Measurements from ENCODE around the gene DSE.

GRCh38 chr6:116450185-116450710 is 79.5 kb downstream of the DSE start:
- no peak for TF ChIP-seq CTCF (IDR thresholded peaks at IDR 0.05)
- TF ChIP-seq POLR2AphosphoS5 (IDR thresholded peaks at IDR 0.05), result no peak
